ENCODE data around the gene CAMK1D. TPM values are rescaled to one million over a fixed set of nuclear protein-coding genes. Genes with fewer than 3 reads are reported as not detected.

Gene CAMK1D
- polyA plus RNA-seq, 1 of the 3 experiments (the other 2 are of a cell fraction) = 4.1 TPM

GRCh38 chr10:12807096-12807755 lies 457.9 kb downstream of the CAMK1D start (continued):
- TF ChIP-seq EZH2phosphoT487 (IDR thresholded peaks at IDR 0.05; ENCODE audit: borderline replicate concordance, low read depth) = no peak
- no peak for TF ChIP-seq USF1 (IDR thresholded peaks at IDR 0.05; ENCODE audit: borderline replicate concordance, low read depth)
- TF ChIP-seq ZBTB33 (IDR thresholded peaks at IDR 0.05; ENCODE audit: borderline replicate concordance, low read depth) = no peak

GRCh38 chr10:12808014-12808613 lies 458.8 kb downstream of the CAMK1D start:
- Histone ChIP-seq H3K36me3 (replicated peaks in 1 of 2; ENCODE audit: control insufficient read depth in 1 of 2, insufficient read depth in 2 of 2, low read length in 1 of 2) (no peaks in the 10 kb centered on the region), H3K9me2 (no peaks in the 10 kb centered on the region), H4K20me1 (ENCODE audit: insufficient read depth) (no peaks in the 10 kb centered on the region), H3K9me3 (no peaks in the 10 kb centered on the region), H3K4me1 (ENCODE audit: control insufficient read depth in 1 of 2, insufficient read depth in 2 of 2, low read depth in 1 of 2, low read length in 1 of 2) (peaks cover 0 to 16% of the 10 kb centered on the region in 2 experiments; a peak in 1 of 4 replicates), H3K79me2 (ENCODE audit: insufficient read depth) (no peaks in the 10 kb centered on the region), H3F3A (replicated peaks; ENCODE audit: insufficient read depth) (no peaks in the 10 kb centered on the region), H3K9ac (no peak overlapping the region), H2AFZ (ENCODE audit: low read depth) (no peak overlapping the region), H3K4me3 (ENCODE audit: low read depth in 2 of 2, low read length in 1 of 2) (no peak overlapping the region), H3K27me3 (ENCODE audit: insufficient read depth) (no peaks in the 10 kb centered on the region), H3K4me2 (no peak overlapping the region), H3K27ac (ENCODE audit: low read depth in 2 of 2, low read length in 1 of 2) (no peak overlapping the region)
- 84% methylated on average over 11 of the region's 11 CpGs for WGBS (ENCODE audit: low lambda C conversion rate)
- ChIA-PET POLR2A (no interaction called here), CTCF (interaction anchor here (0.9 to 5.4 kb wide), 4 partner anchors 9 to 26 kb away, joined by 3 to 28 read pairs (median 4); no protein-coding TSS in a partner anchor)
- DNase-seq = no peak
- TF ChIP-seq CHD2 (IDR thresholded peaks at IDR 0.05; ENCODE audit: low read length, partially characterized antibody) (no peak), TAF1 (IDR thresholded peaks at IDR 0.05; ENCODE audit: borderline replicate concordance, low read depth, low read length) (no peak), MEF2A (IDR thresholded peaks at IDR 0.05; ENCODE audit: borderline replicate concordance, low read depth) (no peak), FOXJ3 (CRISPR knock-in tag; IDR thresholded peaks at IDR 0.05) (no peak), TEAD4 (IDR thresholded peaks at IDR 0.05; ENCODE audit: borderline replicate concordance, insufficient read depth) (no peak), POLR2AphosphoS5 (IDR thresholded peaks at IDR 0.05; ENCODE audit: low read depth, low read length) (no peak), MAX (IDR thresholded peaks at IDR 0.05; ENCODE audit: low read depth) (no peak), IRF3 (IDR thresholded peaks at IDR 0.05; ENCODE audit: low read depth, low read length) (no peak), FOSL2 (IDR thresholded peaks at IDR 0.05; ENCODE audit: borderline replicate concordance, low read depth) (no peak), RFX5 (IDR thresholded peaks at IDR 0.05; ENCODE audit: low read length) (no peak), RAD21 (IDR thresholded peaks at IDR 0.05; ENCODE audit: low read length) (no peak), SIN3A (IDR thresholded peaks at IDR 0.05; ENCODE audit: borderline replicate concordance, low read depth, low read length) (no peak), SMC3 (IDR thresholded peaks at IDR 0.05; ENCODE audit: low read depth, low read length) (no peak), JUND (IDR thresholded peaks at IDR 0.05) (no peak), ELF1 (IDR thresholded peaks at IDR 0.05) (no peak), PBX3 (IDR thresholded peaks at IDR 0.05) (no peak)

Measured in SK-N-SH (cell line).